Epithelial cell of proximal tubule (primary cell): Measurements from ENCODE around the gene UMODL1. TPM values are rescaled to one million over a fixed set of nuclear protein-coding genes. Genes with fewer than 3 reads are reported as not detected.
"Not testable (repeated sequence)": the region's sequence is repeated elsewhere in the genome, so short reads cannot be mapped to it uniquely, and the experiment has no call there.

Experiments used
- DNase-seq: peaks from one replicate; pipeline ENCODE4 v3.0.0-alpha.2; 2011; ENCODE audit warnings: low read depth
- H3K4me3 ChIP-seq: 2 replicates; pipeline ENCODE4 v1.5.1; 2011; ENCODE audit warnings: low read depth, mild to moderate bottlenecking, low read length
- CTCF ChIP-seq: conservative IDR thresholded peaks from 2 replicates; pipeline ENCODE4 v1.5.1; 2012; ENCODE audit warnings: low read depth, mild to moderate bottlenecking, low read length
- total RNA-seq: library from RNA; depleted of rRNA; stranded (reverse); fragments of >200 nt; gene quantifications from 2 replicates; pipeline ENCODE4 v1.2.3, GENCODE V29; 2015

The UMODL1 gene
- total RNA-seq, 1 donor from 2014 or later, result not detected

DNA sequence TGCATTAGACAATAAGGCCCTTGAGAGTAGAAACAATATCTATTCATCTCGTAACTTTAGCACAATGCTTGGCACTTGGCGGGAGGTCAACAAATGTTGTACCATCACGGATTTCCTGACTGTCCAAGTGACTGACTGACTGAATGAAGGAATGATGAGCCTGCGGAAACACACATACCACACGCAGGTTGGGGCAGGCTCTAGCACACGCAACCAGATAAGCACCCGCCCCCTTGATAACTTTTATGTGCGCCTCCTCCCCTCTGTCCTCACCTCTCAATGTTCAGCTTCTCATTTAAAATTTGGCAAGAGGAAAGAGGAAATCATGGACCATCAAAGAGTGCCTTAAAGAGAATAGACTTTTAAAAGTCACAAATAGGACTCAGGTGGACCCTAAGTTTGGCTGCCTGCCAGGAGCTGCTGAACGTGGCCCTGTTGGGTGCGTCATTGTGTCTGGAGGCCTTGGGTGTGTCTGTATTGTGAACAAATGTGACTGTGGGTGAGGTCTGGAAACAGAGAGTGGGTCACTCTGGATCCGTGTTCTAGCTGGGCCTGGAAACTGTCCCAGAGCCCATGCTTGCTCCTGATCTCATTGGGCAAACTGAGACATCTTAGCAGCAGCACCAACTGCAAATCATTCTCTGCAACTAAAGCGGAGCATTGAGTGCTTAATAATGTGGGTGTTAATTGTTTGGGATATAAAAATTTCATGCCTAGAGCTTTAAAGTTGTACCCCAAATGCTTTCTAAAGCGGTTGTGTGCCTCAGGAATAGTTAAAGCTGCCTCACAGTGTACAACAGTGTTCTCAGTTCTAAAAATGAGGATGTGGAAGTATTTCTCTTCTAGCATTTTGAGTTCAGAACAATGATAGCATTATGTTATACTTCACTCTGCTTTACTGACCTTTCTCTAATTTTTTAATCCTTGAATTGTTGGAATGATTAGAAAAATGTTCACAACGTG lies 100.3 kb downstream of the UMODL1 start:
- no peak for DNase-seq
- no peak overlapping the region for H3K4me3 ChIP-seq
- TF ChIP-seq CTCF, result no peak

GRCh38 chr21:42172596-42173483 lies 101.7 kb downstream of the UMODL1 start:
- no peak overlapping the region for H3K4me3 ChIP-seq
- TF ChIP-seq CTCF, result no peak
- no peak for DNase-seq

GRCh38 chr21:42174173-42174572 lies 103.1 kb downstream of the UMODL1 start:
- TF ChIP-seq CTCF, result no peak
- no peak for DNase-seq
- no peak overlapping the region for H3K4me3 ChIP-seq

GRCh38 chr21:42175110-42175710 lies 104.1 kb downstream of the UMODL1 start:
- no peak overlapping the region for H3K4me3 ChIP-seq
- no peak for DNase-seq
- no peak for TF ChIP-seq CTCF

DNA sequence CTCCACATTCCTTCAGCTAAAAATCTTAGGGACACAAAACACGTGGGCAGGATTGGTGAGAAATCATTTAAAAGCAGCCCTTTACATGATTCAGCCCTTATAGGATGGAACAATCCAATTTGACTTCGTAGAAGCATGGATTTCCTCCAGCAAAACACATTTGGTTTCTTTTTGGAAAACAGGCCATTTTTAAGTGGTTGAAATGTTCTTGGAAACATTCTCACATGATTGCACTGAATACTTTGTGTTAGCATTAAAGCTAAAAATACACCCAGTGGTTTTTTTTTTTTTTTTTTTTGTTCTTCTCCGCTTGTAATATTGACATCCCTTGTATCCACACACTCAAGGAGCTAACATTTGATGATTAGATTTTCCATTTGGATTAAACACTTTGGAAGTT lies 105.7 kb downstream of the UMODL1 start:
- TF ChIP-seq CTCF, result no peak
- no peak overlapping the region for H3K4me3 ChIP-seq
- no peak for DNase-seq

GRCh38 chr21:42179316-42179715 lies 108.2 kb downstream of the UMODL1 start:
- H3K4me3 ChIP-seq, result no peak overlapping the region
- no peak for TF ChIP-seq CTCF
- no peak for DNase-seq

GRCh38 chr21:42180001-42180400 lies 108.9 kb downstream of the UMODL1 start:
- not testable (repeated sequence) for DNase-seq, H3K4me3 ChIP-seq
